BLaER1 treated with 17β-estradiol and CSF1 and Interleukin-3, amounts not matched to agents 10 nM and 100 nM (cell line): ENCODE results near the gene MEDAG.
A peak's percentile ranks its signal among the peaks of the same experiment; 100 is the strongest.

Experiments used
- H3K27ac ChIP-seq, 11 experiments: shearing (Covaris generic); formaldehyde crosslinking; 2 replicates each; pipeline ENCODE4 v1.8.1; 2022
- H3K27me3 ChIP-seq, 11 experiments: shearing (Covaris generic); formaldehyde crosslinking; 2 replicates each; pipeline ENCODE4 v1.8.1; 2022
- H3K36me3 ChIP-seq, 11 experiments: shearing (Covaris generic); formaldehyde crosslinking; 2 replicates each; pipeline ENCODE4 v1.8.1; 2022
- H3K4me1 ChIP-seq, 10 experiments: shearing (Covaris generic); formaldehyde crosslinking; 2 replicates each; pipeline ENCODE4 v1.8.1; 2022
- H3K4me2 ChIP-seq, 11 experiments: shearing (Covaris generic); formaldehyde crosslinking; 2 replicates each; pipeline ENCODE4 v1.8.1; 2022
- H3K4me3 ChIP-seq, 10 experiments: shearing (Covaris generic); formaldehyde crosslinking; 2 replicates each; pipeline ENCODE4 v1.8.1; 2022
- H3K9ac ChIP-seq, 11 experiments: shearing (Covaris generic); formaldehyde crosslinking; 2 replicates each; pipeline ENCODE4 v1.8.1; 2022
- H3K9me3 ChIP-seq, 11 experiments: shearing (Covaris generic); formaldehyde crosslinking; replicated peaks in 1 of 11; 2 replicates each; pipeline ENCODE4 v1.8.1; 2022
- H4K20me1 ChIP-seq, 11 experiments: shearing (Covaris generic); formaldehyde crosslinking; 2 replicates each; pipeline ENCODE4 v1.8.1; 2022
- Cebpa-rat ChIP-seq, 11 experiments: shearing (Covaris generic); IDR thresholded peaks; 2 replicates each; pipeline ENCODE4 v1.8.1; 2022

Gene MEDAG

DNA sequence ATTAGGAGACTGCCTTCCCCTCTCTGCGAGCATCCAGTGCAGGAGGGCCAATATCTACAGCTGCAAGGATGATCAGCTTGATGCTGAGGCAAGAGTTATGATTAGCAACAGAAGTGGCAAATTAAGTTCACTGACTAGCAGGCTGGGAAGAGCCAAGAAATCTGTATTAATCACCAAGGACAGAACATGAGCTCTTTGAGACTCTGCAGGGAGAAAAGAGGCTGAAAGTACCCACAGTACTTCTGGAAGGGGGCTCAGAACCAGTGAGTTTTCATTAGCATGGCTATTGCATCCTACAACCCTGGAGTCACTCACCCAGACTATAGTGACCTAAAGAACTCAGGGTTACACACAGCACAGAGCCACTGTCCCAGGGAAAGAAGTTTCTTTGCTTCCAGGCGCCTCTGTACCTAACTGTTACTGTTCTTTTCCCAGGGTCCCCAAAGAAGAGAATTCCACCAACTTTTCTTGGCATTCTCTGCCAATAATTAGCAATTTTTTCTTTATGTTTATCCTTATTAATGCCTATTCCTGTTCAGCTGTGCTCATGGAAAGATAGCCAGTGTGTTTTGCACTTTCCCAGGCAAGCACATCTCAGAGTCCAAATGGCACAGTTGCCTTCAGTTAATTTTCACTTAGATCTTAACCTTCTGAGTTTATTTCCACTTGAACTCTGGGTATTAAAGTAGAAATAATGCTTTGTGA lies 25.8 kb upstream of the MEDAG start:
- Histone ChIP-seq H3K4me2 (peak overlapping the region in 3 of 11 experiments; percentile 48 to 61 (median 58); a peak in 6 of 22 replicates), H3K36me3 (no peaks in the 10 kb centered on the region), H3K9ac (no peak overlapping the region), H4K20me1 (no peaks in the 10 kb centered on the region), H3K27me3 (no peaks in the 10 kb centered on the region), H3K27ac (no peak overlapping the region), H3K4me3 (no peak overlapping the region), H3K4me1 (peaks cover 0 to 17% (median 0%) of the 10 kb centered on the region in 10 experiments; a peak in 5 of 20 replicates), H3K9me3 (peaks cover 0 to 8% (median 0%) of the 10 kb centered on the region in 11 experiments; a peak in 7 of 22 replicates)
- no peak for TF ChIP-seq Cebpa-rat (IDR thresholded peaks at IDR 0.05)

DNA sequence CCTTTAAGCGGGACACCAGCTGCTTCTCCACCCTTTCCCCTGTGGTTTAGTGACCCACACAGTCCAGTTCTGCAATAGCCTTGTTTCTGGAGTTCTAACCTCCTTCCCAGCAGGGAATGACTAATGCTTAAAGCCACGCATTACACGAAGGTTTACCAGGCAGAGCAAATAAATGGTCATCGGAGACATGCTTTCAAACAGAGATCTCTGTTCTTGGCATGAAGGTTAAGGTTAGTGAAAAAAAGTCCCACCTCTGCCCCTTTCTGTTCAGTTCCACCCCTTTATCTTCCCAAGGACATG lies 25.3 kb upstream of the MEDAG start:
- no peak overlapping the region for H3K9ac ChIP-seq
- peak overlapping the region in 3 of 11 experiments; percentile 48 to 61 (median 58); a peak in 6 of 22 replicates for H3K4me2 ChIP-seq
- H3K9me3 ChIP-seq, result peaks cover 0 to 8% (median 0%) of the 10 kb centered on the region in 11 experiments; a peak in 7 of 22 replicates
- no peak overlapping the region for H3K27ac ChIP-seq
- H3K4me1 ChIP-seq, result peaks cover 0 to 17% (median 0%) of the 10 kb centered on the region in 10 experiments; a peak in 5 of 20 replicates
- H3K27me3 ChIP-seq, result no peaks in the 10 kb centered on the region
- no peaks in the 10 kb centered on the region for H3K36me3 ChIP-seq
- no peaks in the 10 kb centered on the region for H4K20me1 ChIP-seq
- H3K4me3 ChIP-seq, result no peak overlapping the region
- TF ChIP-seq Cebpa-rat (IDR thresholded peaks at IDR 0.05), result no peak

DNA sequence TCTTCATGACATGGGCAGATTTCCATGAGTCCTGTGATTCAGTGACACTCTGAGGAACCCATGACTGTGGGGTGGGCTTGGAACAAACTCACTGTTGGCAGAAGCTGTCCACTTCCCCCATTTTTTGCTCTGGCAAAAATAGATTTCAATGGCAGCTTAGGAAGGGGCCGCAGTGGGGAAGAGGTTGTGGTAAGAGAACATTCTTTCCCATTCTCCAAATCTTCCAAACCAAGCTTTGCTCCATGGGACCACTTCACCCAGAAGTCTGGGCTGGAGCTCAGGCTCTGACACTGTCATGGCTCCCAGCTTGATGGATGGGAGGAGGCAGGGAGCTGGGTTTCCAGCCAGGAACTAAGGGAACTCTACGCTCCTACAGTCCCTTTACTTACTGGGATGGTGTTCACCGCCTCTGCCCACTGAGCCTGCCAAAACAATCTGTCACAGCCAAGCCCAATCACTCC lies 24.9 kb upstream of the MEDAG start:
- H3K4me1 ChIP-seq, result peaks cover 0 to 17% (median 0%) of the 10 kb centered on the region in 10 experiments; a peak in 5 of 20 replicates
- peaks cover 0 to 8% (median 0%) of the 10 kb centered on the region in 11 experiments; a peak in 7 of 22 replicates for H3K9me3 ChIP-seq
- H3K4me3 ChIP-seq, result no peak overlapping the region
- H3K27me3 ChIP-seq, result no peaks in the 10 kb centered on the region
- no peak overlapping the region for H3K27ac ChIP-seq
- H3K36me3 ChIP-seq, result no peaks in the 10 kb centered on the region
- H3K4me2 ChIP-seq, result peak overlapping the region in 3 of 11 experiments; percentile 48 to 61 (median 58); a peak in 6 of 22 replicates
- no peak for TF ChIP-seq Cebpa-rat (IDR thresholded peaks at IDR 0.05)
- no peaks in the 10 kb centered on the region for H4K20me1 ChIP-seq
- no peak overlapping the region for H3K9ac ChIP-seq

DNA sequence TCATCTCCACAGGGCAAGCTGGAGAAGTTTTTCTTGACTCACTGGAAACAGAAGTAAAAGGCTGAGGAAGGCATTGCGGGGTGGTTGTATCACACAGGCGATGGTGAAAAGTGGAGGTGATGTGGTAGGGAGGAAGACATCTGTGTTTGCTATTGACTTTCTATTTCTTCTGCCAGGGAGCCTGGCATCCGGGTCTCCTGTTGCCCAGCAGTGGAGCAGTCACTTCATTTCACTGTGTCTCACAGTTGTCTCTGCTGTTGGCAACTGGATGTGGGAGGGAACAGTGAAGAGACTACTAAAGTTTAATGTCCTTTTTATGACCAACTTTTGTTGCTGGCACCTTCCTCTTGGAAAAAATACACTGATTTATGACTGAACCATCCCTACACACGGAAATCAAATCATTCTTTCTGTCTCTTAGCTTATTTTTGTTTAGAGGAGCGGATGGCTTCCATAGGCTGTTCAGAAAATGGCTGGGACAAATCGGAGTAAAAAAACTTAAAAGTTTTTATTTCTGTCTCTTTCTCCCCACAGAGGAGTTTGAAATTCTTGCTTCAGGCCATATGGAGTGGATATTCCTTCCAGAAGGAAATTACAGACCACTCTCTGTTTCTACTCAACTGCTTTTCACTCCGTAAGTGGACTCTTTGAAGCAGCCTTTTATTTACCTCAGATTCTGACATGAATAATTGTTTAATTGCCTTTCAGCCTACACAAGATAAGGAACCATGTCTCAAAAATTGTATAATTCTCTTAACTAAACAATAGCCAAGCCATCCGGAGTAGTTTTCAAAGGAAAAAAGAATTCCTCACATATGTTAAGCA lies 23.8 kb upstream of the MEDAG start:
- Histone ChIP-seq H3K4me2 (no peak overlapping the region), H3K27ac (no peak overlapping the region), H3K9me3 (peaks cover 0 to 8% (median 0%) of the 10 kb centered on the region in 11 experiments; a peak in 7 of 22 replicates), H4K20me1 (no peaks in the 10 kb centered on the region), H3K4me3 (no peak overlapping the region), H3K9ac (no peak overlapping the region), H3K4me1 (peaks cover 0 to 17% (median 0%) of the 10 kb centered on the region in 10 experiments; a peak in 5 of 20 replicates), H3K27me3 (no peaks in the 10 kb centered on the region), H3K36me3 (no peaks in the 10 kb centered on the region)
- TF ChIP-seq Cebpa-rat (IDR thresholded peaks at IDR 0.05), result no peak

DNA sequence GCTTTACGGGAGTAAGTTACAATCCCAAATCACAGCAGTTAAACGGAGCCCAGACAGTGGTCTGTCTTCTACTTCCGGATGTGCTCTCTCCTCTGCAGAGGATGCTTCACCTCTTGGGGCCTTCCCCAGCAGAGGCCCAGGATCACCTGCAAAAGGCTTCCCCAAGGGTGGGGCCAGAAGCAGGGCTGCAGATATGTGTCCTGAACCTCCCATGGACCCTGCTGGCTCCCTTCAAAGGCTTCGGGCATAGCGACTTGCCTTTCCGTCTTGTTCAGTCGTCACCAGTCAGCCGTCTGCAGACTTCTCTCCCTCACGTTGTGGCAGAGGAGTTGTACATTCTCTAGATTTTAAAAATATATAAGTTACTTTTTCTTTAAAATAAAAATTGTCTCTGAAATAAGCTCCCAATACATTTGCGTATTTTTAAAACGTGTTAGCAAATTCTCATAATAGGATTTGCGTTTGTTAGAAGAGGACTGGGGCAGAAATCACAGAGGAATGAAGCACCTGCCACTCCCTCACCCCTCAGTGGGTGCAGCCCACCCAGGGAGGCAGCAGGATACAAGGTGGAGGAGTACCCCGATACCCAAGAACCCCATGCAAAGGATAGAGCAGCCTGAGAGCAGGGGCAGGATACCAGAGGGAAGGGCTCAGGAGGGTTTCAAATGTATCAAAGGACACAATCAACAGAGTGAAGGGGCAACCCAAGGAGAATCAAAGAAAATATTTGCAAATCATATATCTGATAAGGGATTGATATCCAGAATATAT lies 22.9 kb upstream of the MEDAG start:
- H3K4me2 ChIP-seq, result no peak overlapping the region
- TF ChIP-seq Cebpa-rat (IDR thresholded peaks at IDR 0.05), result no peak
- no peaks in the 10 kb centered on the region for H3K27me3 ChIP-seq
- peaks cover 0 to 8% (median 0%) of the 10 kb centered on the region in 11 experiments; a peak in 8 of 22 replicates for H3K9me3 ChIP-seq
- no peaks in the 10 kb centered on the region for H3K36me3 ChIP-seq
- H3K4me3 ChIP-seq, result no peak overlapping the region
- peaks cover 0 to 17% (median 0%) of the 10 kb centered on the region in 10 experiments; a peak in 5 of 20 replicates for H3K4me1 ChIP-seq
- H3K9ac ChIP-seq, result no peak overlapping the region
- no peaks in the 10 kb centered on the region for H4K20me1 ChIP-seq
- H3K27ac ChIP-seq, result no peak overlapping the region

DNA sequence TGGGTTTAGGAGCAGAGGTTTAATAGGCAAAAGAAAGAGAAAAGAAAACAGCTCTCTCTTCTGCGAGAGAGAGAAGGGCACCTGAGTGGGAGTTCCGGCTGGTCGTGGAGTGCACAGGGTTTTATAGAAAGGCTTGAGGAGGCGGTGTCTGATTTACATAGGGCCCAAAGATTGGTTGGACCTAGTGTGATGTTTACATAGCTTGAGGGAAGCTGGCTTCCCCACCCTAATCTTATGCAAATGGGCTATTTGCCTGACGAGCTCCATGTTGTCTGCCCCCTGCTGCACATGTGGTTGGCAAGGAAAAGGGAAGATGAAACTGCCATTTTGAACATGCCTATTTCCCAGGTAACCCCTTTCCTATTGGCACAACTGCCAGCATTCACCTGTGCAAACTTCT lies 21.5 kb upstream of the MEDAG start:
- H3K4me3 ChIP-seq, result no peak overlapping the region

DNA sequence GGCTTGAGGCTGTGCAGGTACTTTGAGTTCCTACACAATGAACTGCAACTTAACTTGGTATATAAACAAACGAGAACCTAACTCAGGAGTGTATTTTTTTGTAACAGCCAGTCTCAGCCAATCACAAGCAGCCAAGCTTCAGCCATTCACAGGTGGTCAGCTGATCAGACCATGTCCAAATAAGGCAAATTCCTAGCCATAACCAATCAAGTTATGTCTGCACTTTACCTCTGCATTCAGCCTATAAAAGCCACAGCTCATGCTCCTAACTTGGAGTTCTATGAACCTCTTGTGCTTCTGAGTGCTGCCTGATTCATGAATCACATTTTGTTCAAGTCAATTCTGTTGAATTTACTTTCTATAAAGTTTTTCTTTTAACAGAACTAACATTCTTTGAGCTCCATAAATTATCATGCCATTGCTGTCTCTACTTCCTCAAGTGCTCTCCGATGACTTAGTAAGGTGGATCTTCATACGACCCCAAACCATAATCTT lies 16.8 kb upstream of the MEDAG start:
- peaks cover 3 to 23% (median 13%) of the 10 kb centered on the region in 11 experiments; a peak in 20 of 22 replicates for H3K9me3 ChIP-seq
- no peak overlapping the region for H3K4me3 ChIP-seq
- no peak overlapping the region for H3K27ac ChIP-seq
- H3K27me3 ChIP-seq, result no peaks in the 10 kb centered on the region
- TF ChIP-seq Cebpa-rat (IDR thresholded peaks at IDR 0.05), result no peak
- no peak overlapping the region for H3K9ac ChIP-seq
- no peaks in the 10 kb centered on the region for H3K36me3 ChIP-seq
- no peaks in the 10 kb centered on the region for H4K20me1 ChIP-seq
- no peak overlapping the region for H3K4me2 ChIP-seq
- no peaks in the 10 kb centered on the region for H3K4me1 ChIP-seq

More for the DNA sequence above, 21.5 kb upstream of the MEDAG start:
- Histone ChIP-seq H3K9me3 (peaks cover 3 to 21% (median 11%) of the 10 kb centered on the region in 11 experiments; a peak in 20 of 22 replicates), H3K27ac (no peak overlapping the region), H4K20me1 (no peaks in the 10 kb centered on the region), H3K36me3 (no peaks in the 10 kb centered on the region), H3K4me1 (peaks cover 0 to 17% (median 0%) of the 10 kb centered on the region in 10 experiments; a peak in 5 of 20 replicates), H3K9ac (no peak overlapping the region), H3K27me3 (no peaks in the 10 kb centered on the region), H3K4me2 (no peak overlapping the region)
- TF ChIP-seq Cebpa-rat (IDR thresholded peaks at IDR 0.05), result no peak

DNA sequence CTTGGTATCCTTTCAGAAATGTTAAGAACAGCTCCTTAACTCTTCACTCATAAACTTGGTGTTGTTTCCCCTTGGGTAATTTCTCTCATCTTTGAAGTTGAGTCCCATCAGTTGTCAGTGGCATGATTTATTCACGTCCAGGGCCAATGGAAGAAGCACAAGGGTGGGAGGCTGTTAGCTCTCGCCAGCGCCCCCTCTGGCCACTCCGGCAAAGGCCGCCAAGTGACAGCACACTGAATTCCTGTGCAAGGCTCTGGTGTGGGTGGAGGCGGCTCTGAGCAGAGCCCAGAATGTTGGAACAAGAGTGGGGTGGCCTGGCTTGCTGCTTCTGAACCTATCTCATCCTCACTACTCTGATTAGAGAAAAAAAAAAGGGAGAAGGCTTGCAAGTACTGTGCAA lies 13.1 kb upstream of the MEDAG start:
- Histone ChIP-seq H3K4me2 (no peak overlapping the region), H3K27ac (no peak overlapping the region), H3K27me3 (no peaks in the 10 kb centered on the region), H3K9ac (no peak overlapping the region), H3K4me1 (peaks cover 0 to under 1% (median 0%) of the 10 kb centered on the region in 10 experiments; a peak in 4 of 20 replicates), H3K4me3 (no peak overlapping the region), H3K36me3 (no peaks in the 10 kb centered on the region), H3K9me3 (peaks cover 3 to 16% (median 13%) of the 10 kb centered on the region in 11 experiments; a peak in 20 of 22 replicates), H4K20me1 (no peaks in the 10 kb centered on the region)
- TF ChIP-seq Cebpa-rat (IDR thresholded peaks at IDR 0.05), result no peak
